CD1c-positive myeloid dendritic cell (primary cell): ENCODE data around the gene E2F1.
"Not testable (repeated sequence)": the region's sequence is repeated elsewhere in the genome, so short reads cannot be mapped to it uniquely, and the experiment has no call there.

Source experiments
- DNase-seq: peaks from one replicate; pipeline ENCODE4 v3.0.0-alpha.2; 2016; ENCODE audit errors: extremely low spot score

Gene E2F1

GRCh38 chr20:33710681-33711445 is 24.7 kb upstream of the E2F1 start:
- no peak for DNase-seq

GRCh38 chr20:33709905-33710541 is 23.8 kb upstream of the E2F1 start:
- peak; percentile 16 for DNase-seq

GRCh38 chr20:33709398-33709797 is 23.2 kb upstream of the E2F1 start:
- no peak for DNase-seq

GRCh38 chr20:33707668-33708067 is 21.5 kb upstream of the E2F1 start:
- no peak for DNase-seq

GRCh38 chr20:33704197-33704924 is 18.2 kb upstream of the E2F1 start:
- no peak for DNase-seq

GRCh38 chr20:33703498-33704137 is 17.4 kb upstream of the E2F1 start:
- DNase-seq, result no peak

GRCh38 chr20:33702861-33703260 is 16.7 kb upstream of the E2F1 start:
- no peak for DNase-seq

- no peak for DNase-seq
Observed at GRCh38 chr20:33701629-33702450, 15.7 kb upstream of the E2F1 start.

- not testable (repeated sequence) for DNase-seq
Observed at GRCh38 chr20:33700696-33701441, 14.7 kb upstream of the E2F1 start.

GRCh38 chr20:33698966-33699365 is 12.8 kb upstream of the E2F1 start:
- not testable (repeated sequence) for DNase-seq

GRCh38 chr20:33697129-33697528 is 10.9 kb upstream of the E2F1 start:
- DNase-seq, result no peak

- DNase-seq, result no peak
Observed at GRCh38 chr20:33696448-33696847, 10.3 kb upstream of the E2F1 start.

GRCh38 chr20:33694639-33695012 is 8.4 kb upstream of the E2F1 start:
- DNase-seq, result no peak

GRCh38 chr20:33693741-33694638 is 7.8 kb upstream of the E2F1 start:
- no peak for DNase-seq

GRCh38 chr20:33693289-33693688 is 7.1 kb upstream of the E2F1 start:
- no peak for DNase-seq

- DNase-seq, result peak; percentile 52
Observed at GRCh38 chr20:33689973-33690372, 3.8 kb upstream of the E2F1 start.

- DNase-seq, result no peak
Observed at GRCh38 chr20:33689493-33689892, 3.3 kb upstream of the E2F1 start.

GRCh38 chr20:33688938-33689424 is 2.8 kb upstream of the E2F1 start:
- DNase-seq, result no peak
